ENCODE results near the gene ASH1L.
A peak's percentile ranks its signal among the peaks of the same experiment; 100 is the strongest.
"Not testable (repeated sequence)": the region's sequence is repeated elsewhere in the genome, so short reads cannot be mapped to it uniquely, and the experiment has no call there.

The ASH1L gene, protein sequence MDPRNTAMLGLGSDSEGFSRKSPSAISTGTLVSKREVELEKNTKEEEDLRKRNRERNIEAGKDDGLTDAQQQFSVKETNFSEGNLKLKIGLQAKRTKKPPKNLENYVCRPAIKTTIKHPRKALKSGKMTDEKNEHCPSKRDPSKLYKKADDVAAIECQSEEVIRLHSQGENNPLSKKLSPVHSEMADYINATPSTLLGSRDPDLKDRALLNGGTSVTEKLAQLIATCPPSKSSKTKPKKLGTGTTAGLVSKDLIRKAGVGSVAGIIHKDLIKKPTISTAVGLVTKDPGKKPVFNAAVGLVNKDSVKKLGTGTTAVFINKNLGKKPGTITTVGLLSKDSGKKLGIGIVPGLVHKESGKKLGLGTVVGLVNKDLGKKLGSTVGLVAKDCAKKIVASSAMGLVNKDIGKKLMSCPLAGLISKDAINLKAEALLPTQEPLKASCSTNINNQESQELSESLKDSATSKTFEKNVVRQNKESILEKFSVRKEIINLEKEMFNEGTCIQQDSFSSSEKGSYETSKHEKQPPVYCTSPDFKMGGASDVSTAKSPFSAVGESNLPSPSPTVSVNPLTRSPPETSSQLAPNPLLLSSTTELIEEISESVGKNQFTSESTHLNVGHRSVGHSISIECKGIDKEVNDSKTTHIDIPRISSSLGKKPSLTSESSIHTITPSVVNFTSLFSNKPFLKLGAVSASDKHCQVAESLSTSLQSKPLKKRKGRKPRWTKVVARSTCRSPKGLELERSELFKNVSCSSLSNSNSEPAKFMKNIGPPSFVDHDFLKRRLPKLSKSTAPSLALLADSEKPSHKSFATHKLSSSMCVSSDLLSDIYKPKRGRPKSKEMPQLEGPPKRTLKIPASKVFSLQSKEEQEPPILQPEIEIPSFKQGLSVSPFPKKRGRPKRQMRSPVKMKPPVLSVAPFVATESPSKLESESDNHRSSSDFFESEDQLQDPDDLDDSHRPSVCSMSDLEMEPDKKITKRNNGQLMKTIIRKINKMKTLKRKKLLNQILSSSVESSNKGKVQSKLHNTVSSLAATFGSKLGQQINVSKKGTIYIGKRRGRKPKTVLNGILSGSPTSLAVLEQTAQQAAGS (N-terminal part only)

DNA sequence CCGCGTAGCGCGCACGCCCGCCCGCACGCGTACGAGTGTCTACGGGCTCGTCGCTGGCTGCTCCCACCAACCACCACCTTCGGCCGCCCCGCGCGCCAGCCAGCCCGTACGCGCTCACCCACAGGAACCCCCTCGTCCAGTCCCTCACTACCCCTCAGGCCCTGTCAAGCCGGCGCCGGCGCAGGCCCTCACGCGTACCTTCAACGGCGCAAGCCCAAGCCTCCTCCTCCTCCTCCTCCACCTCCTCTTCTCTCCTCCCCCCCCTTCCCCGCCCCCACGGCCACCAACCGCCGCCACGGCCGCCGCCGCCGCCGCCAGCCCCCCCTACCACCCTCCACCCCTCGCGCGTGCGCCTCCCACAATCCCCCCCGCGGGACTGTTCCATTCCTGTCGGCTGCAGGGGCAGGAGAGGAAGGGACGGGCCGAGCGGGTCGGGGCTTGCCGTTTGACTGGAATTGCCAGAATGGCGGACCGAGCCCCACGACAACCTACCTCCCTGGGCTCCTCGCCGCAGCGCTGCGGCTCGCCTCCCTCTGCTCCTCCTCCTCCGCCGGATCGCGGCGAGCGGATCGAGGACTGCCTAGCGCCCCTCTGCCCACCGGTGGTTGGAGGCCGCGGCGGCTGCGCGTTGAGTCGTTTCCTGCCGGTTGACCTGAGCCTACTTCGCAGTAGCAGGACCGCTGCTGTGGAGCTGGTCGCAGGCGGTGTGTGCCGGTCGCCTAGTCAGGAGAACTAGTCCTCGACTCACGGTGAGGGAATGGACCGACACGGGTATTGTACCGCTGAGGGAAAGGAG is at the start of gene ASH1L:
ASH1L (minus strand) TSS at position 223 of the 796 bp plus-strand sequence. CDS start 41,284 bp downstream, outside the sequence.
- H3K4me3 ChIP-seq (replicated peaks; ENCODE audit: low read depth, low read length) = peak within 1 kb of the TSS; percentile 81
- peak; percentile 63 for DNase-seq (ENCODE audit: extremely low read depth, low read depth)
- TF ChIP-seq, protein P1, sequence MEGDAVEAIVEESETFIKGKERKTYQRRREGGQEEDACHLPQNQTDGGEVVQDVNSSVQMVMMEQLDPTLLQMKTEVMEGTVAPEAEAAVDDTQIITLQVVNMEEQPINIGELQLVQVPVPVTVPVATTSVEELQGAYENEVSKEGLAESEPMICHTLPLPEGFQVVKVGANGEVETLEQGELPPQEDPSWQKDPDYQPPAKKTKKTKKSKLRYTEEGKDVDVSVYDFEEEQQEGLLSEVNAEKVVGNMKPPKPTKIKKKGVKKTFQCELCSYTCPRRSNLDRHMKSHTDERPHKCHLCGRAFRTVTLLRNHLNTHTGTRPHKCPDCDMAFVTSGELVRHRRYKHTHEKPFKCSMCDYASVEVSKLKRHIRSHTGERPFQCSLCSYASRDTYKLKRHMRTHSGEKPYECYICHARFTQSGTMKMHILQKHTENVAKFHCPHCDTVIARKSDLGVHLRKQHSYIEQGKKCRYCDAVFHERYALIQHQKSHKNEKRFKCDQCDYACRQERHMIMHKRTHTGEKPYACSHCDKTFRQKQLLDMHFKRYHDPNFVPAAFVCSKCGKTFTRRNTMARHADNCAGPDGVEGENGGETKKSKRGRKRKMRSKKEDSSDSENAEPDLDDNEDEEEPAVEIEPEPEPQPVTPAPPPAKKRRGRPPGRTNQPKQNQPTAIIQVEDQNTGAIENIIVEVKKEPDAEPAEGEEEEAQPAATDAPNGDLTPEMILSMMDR (IDR thresholded peaks at IDR 0.05; ENCODE audit: low read depth, low read length, missing control alignments) = no peak

DNA sequence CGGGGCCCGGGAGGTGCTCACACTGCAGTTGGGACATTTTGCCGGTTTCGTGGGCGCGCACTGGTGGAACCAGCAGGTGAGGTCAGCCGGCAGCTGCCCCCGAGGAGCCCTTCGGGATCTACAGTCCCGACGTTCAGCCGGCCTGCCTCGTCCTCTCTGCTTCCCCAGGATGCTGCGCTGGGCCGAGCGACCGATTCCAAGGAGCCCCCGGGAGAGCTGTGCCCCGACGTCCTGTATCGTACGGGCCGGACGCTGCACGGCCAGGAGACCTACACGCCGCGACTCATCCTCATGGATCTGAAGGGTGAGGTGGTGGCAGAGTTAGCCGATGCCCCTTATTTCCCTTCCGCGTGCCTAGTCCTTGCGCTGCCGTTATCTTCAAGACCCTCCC is 47.6 kb upstream of the ASH1L start:
- not testable (repeated sequence) for DNase-seq (ENCODE audit: extremely low read depth, low read depth)
- H3K4me3 ChIP-seq (replicated peaks; ENCODE audit: low read depth, low read length) = peak overlapping the region; percentile 58

DNA sequence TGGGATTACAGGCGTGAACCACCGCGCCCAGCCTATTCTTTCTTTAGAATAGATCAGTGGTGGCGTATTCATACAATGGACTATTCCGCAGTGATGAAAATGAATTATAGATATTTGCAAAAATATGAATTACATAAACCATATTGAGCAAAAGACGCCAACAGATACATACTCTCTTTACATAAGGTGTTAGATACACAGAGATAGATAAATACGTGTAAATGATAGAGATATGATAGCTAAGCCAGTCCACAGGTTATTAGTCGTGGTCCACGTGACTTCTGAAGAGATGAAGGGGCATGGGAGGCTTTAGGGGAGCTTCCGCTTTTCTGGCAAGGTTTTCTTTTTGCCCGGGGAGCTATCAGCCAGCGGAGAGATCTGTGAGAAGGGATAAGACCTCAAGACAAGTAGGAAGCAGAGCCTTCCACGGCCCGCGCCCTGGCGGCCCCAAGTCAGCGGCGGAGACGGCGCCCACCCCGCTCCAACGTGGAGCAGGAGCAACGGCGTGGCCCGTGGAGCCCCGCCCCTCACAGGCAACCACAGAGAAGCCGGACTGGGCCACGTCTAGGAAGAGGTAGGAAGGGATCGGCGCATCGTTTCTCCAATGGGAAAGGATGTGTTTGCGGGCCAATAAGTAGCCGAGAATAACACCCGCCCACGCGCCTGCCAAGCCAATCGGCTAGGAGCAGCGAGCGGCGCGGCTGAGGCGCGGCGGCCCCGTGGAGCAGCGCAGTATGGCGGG is 47.1 kb upstream of the ASH1L start, which contains the start of gene MSTO1:
MSTO1 (plus strand) TSS at position 704 of the 742 bp plus-strand sequence; CDS start at position 735, 31 bp downstream.
- DNase-seq (ENCODE audit: extremely low read depth, low read depth) = peak; percentile 96
- peak within 1 kb of the TSS; percentile 58 for H3K4me3 ChIP-seq (replicated peaks; ENCODE audit: low read depth, low read length)
- TF ChIP-seq, protein P1 (IDR thresholded peaks at IDR 0.05; ENCODE audit: low read depth, low read length, missing control alignments) = no peak

DNA sequence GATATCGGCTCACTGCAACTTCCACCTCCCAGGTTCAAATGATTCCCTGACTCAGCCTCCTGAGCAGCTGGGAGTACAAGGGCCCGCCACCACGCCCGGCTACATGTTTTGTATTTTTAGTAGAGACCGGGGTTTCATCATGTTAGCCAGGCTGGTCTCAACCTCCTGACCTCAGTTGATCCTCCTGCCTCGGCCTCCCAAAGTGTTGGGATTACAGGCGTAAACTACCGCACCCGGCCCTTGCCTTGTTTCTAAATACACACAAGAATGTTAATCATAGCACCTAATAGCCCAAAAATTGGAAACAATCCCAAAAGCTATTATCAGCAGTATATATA is 46.3 kb upstream of the ASH1L start:
- DNase-seq (ENCODE audit: extremely low read depth, low read depth) = no peak
- no peak overlapping the region for H3K4me3 ChIP-seq (replicated peaks; ENCODE audit: low read depth, low read length)
- TF ChIP-seq, protein P1 (IDR thresholded peaks at IDR 0.05; ENCODE audit: low read depth, low read length, missing control alignments) = no peak

DNA sequence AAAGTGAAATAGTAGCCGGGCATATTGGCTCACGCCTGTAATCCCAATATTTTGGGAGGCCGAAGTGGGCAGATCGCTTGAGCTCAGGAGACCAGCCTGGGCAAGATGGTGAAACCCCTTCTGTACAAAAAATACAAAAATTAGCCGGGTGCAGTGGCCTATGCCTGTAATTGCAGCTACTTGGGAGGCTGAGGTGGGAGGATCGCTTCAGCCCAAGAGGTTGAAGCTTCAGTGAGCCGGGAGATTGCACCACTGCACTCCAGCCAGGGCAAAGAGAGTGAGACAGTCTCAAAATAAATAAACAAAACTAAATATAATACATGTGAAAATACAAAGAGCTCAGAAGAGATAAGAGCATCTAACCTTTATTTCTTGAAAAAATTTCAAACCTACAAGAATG is 45.1 kb upstream of the ASH1L start:
- TF ChIP-seq, protein P1 (IDR thresholded peaks at IDR 0.05; ENCODE audit: low read depth, low read length, missing control alignments) = no peak
- no peak overlapping the region for H3K4me3 ChIP-seq (replicated peaks; ENCODE audit: low read depth, low read length)
- DNase-seq (ENCODE audit: extremely low read depth, low read depth) = no peak

DNA sequence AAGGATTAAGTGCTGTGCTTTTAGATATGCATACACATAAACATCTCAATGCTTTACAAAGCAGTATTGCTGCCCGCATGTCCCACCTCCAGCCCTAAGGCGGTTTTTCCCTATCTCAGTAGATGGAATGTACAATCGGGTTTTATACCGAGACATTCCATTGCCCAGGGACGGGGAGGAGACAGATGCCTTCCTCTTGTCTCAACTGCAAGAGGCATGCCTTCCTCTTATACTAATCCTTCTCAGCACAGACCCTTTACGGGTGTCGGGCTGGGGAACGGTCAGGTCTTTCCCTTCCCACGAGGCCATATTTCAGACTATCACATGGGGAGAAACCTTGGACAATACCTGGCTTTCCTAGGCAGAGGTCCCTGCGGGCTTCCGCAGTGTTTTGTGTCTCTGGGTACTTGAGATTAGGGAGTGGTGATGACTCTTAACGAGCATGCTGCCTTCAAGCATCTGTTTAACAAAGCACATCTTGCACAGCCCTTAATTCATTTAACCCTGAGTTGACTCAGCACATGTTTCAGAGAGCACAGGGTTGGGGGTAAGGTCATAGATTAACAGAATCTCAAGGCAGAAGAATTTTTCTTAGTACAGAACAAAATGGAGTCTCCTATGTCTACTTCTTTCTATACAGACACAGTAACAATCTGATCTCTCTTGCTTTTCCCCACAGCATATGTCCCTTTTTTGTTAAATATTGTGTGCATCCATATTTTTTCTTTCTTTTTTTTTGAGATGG is 37.4 kb upstream of the ASH1L start:
- DNase-seq (ENCODE audit: extremely low read depth, low read depth); H3K4me3 ChIP-seq (replicated peaks; ENCODE audit: low read depth, low read length): not testable (repeated sequence)
